HepG2 (cell line): ENCODE results near the gene HPCAL1. TPM values are rescaled to one million over a fixed set of nuclear protein-coding genes. Genes with fewer than 3 reads are reported as not detected.

Experiments
- ARNT2 ChIP-seq: sonication (generic); formaldehyde crosslinking; IDR thresholded peaks from 2 replicates; pipeline ENCODE4 v1.8.0; 2022; ENCODE audit warnings: mild to moderate bottlenecking, low read depth, missing genetic modification reagents, moderate library complexity
- E2F1 ChIP-seq: sonication (generic); formaldehyde crosslinking; IDR thresholded peaks from 2 replicates; pipeline ENCODE4 v1.5.0; 2020; ENCODE audit warnings: missing genetic modification reagents
- ELF3 ChIP-seq: IDR thresholded peaks from 2 replicates; pipeline ENCODE4 v1.6.1; 2016; ENCODE audit warnings: missing genetic modification reagents, missing compliant biosample characterization
- FOXP4 ChIP-seq: sonication (generic); formaldehyde crosslinking; IDR thresholded peaks from 2 replicates; pipeline ENCODE4 v1.4.0; 2020; ENCODE audit warnings: missing genetic modification reagents
- JUNB ChIP-seq: sonication (generic); formaldehyde crosslinking; IDR thresholded peaks from 2 replicates; pipeline ENCODE4 v1.8.0; 2022; ENCODE audit warnings: missing genetic modification reagents, mild to moderate bottlenecking, borderline replicate concordance
- KAT2B ChIP-seq: fragments of 150-350 bp; IDR thresholded peaks from 2 replicates; pipeline ENCODE4 v1.6.1; 2014; ENCODE audit warnings: low read depth, low read length, borderline replicate concordance
- KLF15 ChIP-seq: sonication (generic); formaldehyde crosslinking; IDR thresholded peaks from 2 replicates; pipeline ENCODE4 v1.8.1; 2023; ENCODE audit warnings: borderline replicate concordance, mild to moderate bottlenecking, inconsistent platforms, missing genetic modification reagents, mixed read lengths
- MAFF ChIP-seq: IDR thresholded peaks from 2 replicates; pipeline ENCODE4 v1.6.1; 2011; ENCODE audit warnings: low read depth, low read length, improper control_type of control experiment
- MYC ChIP-seq: sonication (generic); formaldehyde crosslinking; IDR thresholded peaks from 2 replicates; pipeline ENCODE4 v1.9.0; 2021; ENCODE audit warnings: missing genetic modification reagents, borderline replicate concordance
- NR3C1 ChIP-seq: sonication (generic); formaldehyde crosslinking; IDR thresholded peaks from 2 replicates; pipeline ENCODE4 v1.4.0; 2020; ENCODE audit warnings: missing genetic modification reagents
- PAXIP1 ChIP-seq: sonication (generic); formaldehyde crosslinking; conservative IDR thresholded peaks from 2 replicates; pipeline ENCODE4 v1.4.0; 2020; ENCODE audit warnings: mild to moderate bottlenecking, missing genetic modification reagents, moderate library complexity
- PHF8 ChIP-seq: sonication (generic); formaldehyde crosslinking; IDR thresholded peaks from 2 replicates; pipeline ENCODE4 v1.5.0; 2020; ENCODE audit warnings: missing genetic modification reagents
- PLRG1 ChIP-seq: fragments of 450-650 bp; conservative IDR thresholded peaks from 2 replicates; pipeline ENCODE4 v1.6.1; 2016
- POLR2AphosphoS2 ChIP-seq: IDR thresholded peaks from 2 replicates; pipeline ENCODE4 v1.6.1; 2011; ENCODE audit warnings: low read depth, low read length, improper control_type of control experiment
- REXO4 ChIP-seq: sonication (generic); formaldehyde crosslinking; IDR thresholded peaks from 2 replicates; pipeline ENCODE4 v1.8.0; 2022; ENCODE audit warnings: missing genetic modification reagents, mild to moderate bottlenecking, borderline replicate concordance
- SIX1 ChIP-seq: sonication (generic); formaldehyde crosslinking; IDR thresholded peaks from 2 replicates; pipeline ENCODE4 v1.4.0; 2020; ENCODE audit warnings: missing genetic modification reagents, borderline replicate concordance
- ZMYM4 ChIP-seq: sonication (generic); formaldehyde crosslinking; IDR thresholded peaks from 2 replicates; pipeline ENCODE4 v1.8.1; 2023; ENCODE audit warnings: mild to moderate bottlenecking, missing genetic modification reagents
- ZNF431 ChIP-seq: sonication (generic); formaldehyde crosslinking; IDR thresholded peaks from 2 replicates; pipeline ENCODE4 v1.9.0; 2022; ENCODE audit warnings: missing genetic modification reagents, low read depth, mild to moderate bottlenecking, borderline replicate concordance
- ZNF770 ChIP-seq: sonication (generic); formaldehyde crosslinking; IDR thresholded peaks from 2 replicates; pipeline ENCODE4 v1.5.0; 2020; ENCODE audit warnings: mild to moderate bottlenecking, missing genetic modification reagents
- polyA plus RNA-seq, 8 experiments: library from polyadenylated mRNA; depleted of rRNA in 3 of 8; stranded (reverse) in 7 of 8; unstranded in 1 of 8; fragments of >200 nt; fragmentation: Illumina TruSeq in 4 of 8; extraction: Trizol in 4 of 8; gene quantifications; 2 replicates each; pipeline versions ENCODE4 v1.2.1 to v1.2.3, GENCODE V29; 2011 to 2016; ENCODE audit warnings: low read depth in 4 of 8, missing spikeins in 1 of 8, mixed read lengths in 1 of 8; ENCODE audit not compliant: insufficient read depth in 1 of 8
- total RNA-seq, 5 experiments: library from RNA; depleted of rRNA; stranded (reverse); fragments of >200 nt; fragmentation: Illumina TruSeq; extraction: Trizol; gene quantifications; 2 replicates each; pipeline ENCODE4 v1.2.3, GENCODE V29; 2016; ENCODE audit warnings: low read depth in 1 of 5

HPCAL1 gene
- total and polyA plus RNA-seq, 2 of the 13 experiments (the other 11 are each of a cell fraction or from before 2014, with no cell fraction given), result 29.5 to 29.9 TPM

GRCh38 chr2:10447895-10448575 lies 145.3 kb downstream of the HPCAL1 start, which contains the start of gene ODC1 (continued):
- TF ChIP-seq JUNB, result peak; percentile 59
- TF ChIP-seq NR3C1 (CRISPR knock-in tag), result no peak
- TF ChIP-seq MAFF, result no peak
- peak; percentile 86 for TF ChIP-seq ZNF770 (CRISPR knock-in tag)
- no peak for TF ChIP-seq PLRG1
- peak; percentile 71 for TF ChIP-seq ELF3 (CRISPR knock-in tag)
- TF ChIP-seq KAT2B, result no peak
- TF ChIP-seq SIX1 (CRISPR knock-in tag), result no peak
- 0 out of 2 replicates have a peak, but pooled peaks have one; percentile 5 for TF ChIP-seq POLR2AphosphoS2
- TF ChIP-seq PHF8 (CRISPR knock-in tag), result peak; percentile 57
- peak; percentile 100 for TF ChIP-seq ARNT2 (CRISPR knock-in tag)
- peak; percentile 76; the same call in 1 of the 2 replicates for TF ChIP-seq ZNF431 (CRISPR knock-in tag)
- no peak for TF ChIP-seq PAXIP1 (CRISPR knock-in tag)
- no peak for TF ChIP-seq FOXP4 (CRISPR knock-in tag)
- peak; percentile 58 for TF ChIP-seq E2F1 (CRISPR knock-in tag)
- TF ChIP-seq ZMYM4 (CRISPR knock-in tag), result peak; percentile 85
- TF ChIP-seq REXO4 (CRISPR knock-in tag), result no peak
- peak; percentile 65; the same call in 1 of the 2 replicates for TF ChIP-seq KLF15
- peak; percentile 95 for TF ChIP-seq MYC (CRISPR knock-in tag)
